ENCODE results near the gene RPL13A.

DNA sequence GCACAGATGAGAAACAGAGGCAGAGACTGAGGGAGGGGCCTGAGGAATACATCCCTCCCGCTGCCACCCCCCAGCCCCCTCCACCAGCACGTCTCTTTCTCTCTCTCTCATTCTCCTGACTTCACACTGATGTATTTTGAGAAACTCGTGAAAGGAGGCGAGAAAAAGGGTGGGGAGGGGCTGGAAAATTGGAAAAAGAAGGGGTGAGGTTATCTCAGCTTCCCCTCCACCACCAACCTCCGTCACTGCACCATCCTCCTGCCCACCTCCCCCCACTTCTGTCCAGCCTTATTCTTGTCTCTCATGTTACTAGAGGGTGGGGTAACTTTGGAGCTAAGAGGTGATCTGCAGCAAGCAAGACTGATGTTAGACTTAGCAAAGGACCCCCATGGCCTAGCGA lies 47.6 kb upstream of the RPL13A start:
- TF ChIP-seq, protein P1, sequence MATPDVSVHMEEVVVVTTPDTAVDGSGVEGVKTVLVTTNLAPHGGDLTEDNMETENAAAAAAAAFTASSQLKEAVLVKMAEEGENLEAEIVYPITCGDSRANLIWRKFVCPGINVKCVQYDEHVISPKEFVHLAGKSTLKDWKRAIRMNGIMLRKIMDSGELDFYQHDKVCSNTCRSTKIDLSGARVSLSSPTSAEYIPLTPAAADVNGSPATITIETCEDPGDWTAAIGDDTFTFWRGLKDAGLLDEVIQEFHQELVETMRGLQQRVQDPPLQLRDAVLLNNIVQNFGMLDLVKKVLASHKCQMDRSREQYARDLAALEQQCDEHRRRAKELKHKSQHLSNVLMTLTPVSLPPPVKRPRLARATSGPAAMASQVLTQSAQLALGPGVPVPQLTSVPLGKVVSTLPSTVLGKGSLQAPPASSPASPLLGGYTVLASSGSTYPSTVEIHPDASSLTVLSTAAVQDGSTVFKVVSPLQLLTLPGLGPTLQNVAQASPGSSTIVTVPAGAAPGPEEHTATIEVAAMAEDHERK (CRISPR knock-in tag; IDR thresholded peaks at IDR 0.05; ENCODE audit: low read depth) = no peak
- no peak for TF ChIP-seq POLR2A (IDR thresholded peaks at IDR 0.05; ENCODE audit: insufficient read depth in 1 of 2, low read depth in 2 of 2, low read length in 2 of 2)
- no peak for TF ChIP-seq ZNF768 (CRISPR knock-in tag; IDR thresholded peaks at IDR 0.05)
- TF ChIP-seq SRSF9 (IDR thresholded peaks at IDR 0.05; ENCODE audit: borderline replicate concordance, insufficient read depth, low read depth, low read length, poor library complexity, severe bottlenecking) = no peak

All from HepG2 (cell line).